HCT116 (cell line): ENCODE measurements around the gene TLR8. TPM values are rescaled to one million over a fixed set of nuclear protein-coding genes. Genes with fewer than 3 reads are reported as not detected.
A peak's percentile ranks its signal among the peaks of the same experiment; 100 is the strongest.

Experiments
- ATAC-seq: fragments of 200-7000 bp; cut with Tn5 transposase; 2 replicates; pipeline ENCODE4 v1.9.1; 2020; ENCODE audit warnings: mild to moderate bottlenecking, moderate library complexity
- BruUV-seq: library from RNA; stranded (reverse); fragments of 400-500 nt; replicated peaks from 2 replicates; lab custom pipeline; 2021; lab: Mats Ljungman, UMichigan
- CTCF ChIA-PET: fragments of 300-600 bp; sonication (Branson Sonifier 250); formaldehyde crosslinking; loops from one replicate; lab custom pipeline; 2021; ENCODE audit warnings: antibody characterized with exemption; lab: Charles Lee
- POLR2A ChIA-PET: fragments of 300-600, 350-600 bp; sonication (Branson Sonifier 250); formaldehyde crosslinking; loops from one replicate; lab custom pipeline; 2021; ENCODE audit warnings: antibody characterized with exemption; lab: Charles Lee
- RAD21 ChIA-PET, 2 experiments: fragments of 300-600 bp; sonication (Branson Sonifier 250); formaldehyde crosslinking; loops; one replicate each; lab custom pipeline; 2023; ENCODE audit warnings: low total read pairs in 2 of 2; ENCODE audit not compliant: uncharacterized antibody in 2 of 2, unreplicated experiment in 2 of 2, low non-redundant PET in 1 of 2; lab: Charles Lee
- DNase-seq: peaks from one replicate; pipeline ENCODE4 v3.0.0-alpha.2; 2010; ENCODE audit warnings: low read depth, low spot score
- H2AFZ ChIP-seq: fragments of 200-600 bp; shearing (Covaris generic), sonication (generic); 2 replicates; pipeline ENCODE4 v1.6.1; 2017; ENCODE audit warnings: low read depth, mixed run types, mixed read lengths, antibody characterized with exemption, low read length; ENCODE audit not compliant: poor library complexity, severe bottlenecking
- H3K27ac ChIP-seq: 2 replicates; pipeline ENCODE4 v1.5.1; 2012; ENCODE audit warnings: low read depth, low read length
- H3K27me3 ChIP-seq: fragments of 200-600 bp; sonication (generic); 2 replicates; pipeline ENCODE4 v1.6.1; 2016; ENCODE audit warnings: mixed run types, low read length, mixed read lengths; ENCODE audit not compliant: insufficient read depth
- H3K36me3 ChIP-seq, 2 experiments: fragments of 200-500 bp in 1 of 2; fragments of 200-600 bp in 1 of 2; sonication (Bioruptor generic) in 1 of 2; sonication (generic) in 1 of 2; 2 replicates each; pipeline versions ENCODE4 v1.5.1 to v1.6.1; 2014 to 2016; ENCODE audit warnings: low read length in 2 of 2, inconsistent platforms in 1 of 2, mixed read lengths in 1 of 2, mixed run types in 1 of 2; ENCODE audit not compliant: insufficient read depth in 2 of 2, control insufficient read depth in 1 of 2
- H3K4me1 ChIP-seq, 2 experiments: fragments of 200-600 bp in 1 of 2; sonication (generic) in 1 of 2; 2 replicates each; pipeline versions ENCODE4 v1.5.1 to v1.6.1; 2012 to 2017; ENCODE audit warnings: low read length in 2 of 2, inconsistent platforms in 1 of 2, mild to moderate bottlenecking in 1 of 2, mixed read lengths in 1 of 2, mixed run types in 1 of 2, moderate library complexity in 1 of 2; ENCODE audit not compliant: insufficient read depth in 2 of 2, control insufficient read depth in 1 of 2
- H3K4me2 ChIP-seq: fragments of 200-600 bp; sonication (generic); 2 replicates; pipeline ENCODE4 v1.6.1; 2017; ENCODE audit warnings: mixed run types, low read length, mixed read lengths
- H3K4me3 ChIP-seq, 2 experiments: fragments of 200-600 bp in 1 of 2; sonication (generic) in 1 of 2; replicated peaks in 1 of 2; 2 replicates each; pipeline ENCODE4 v1.5.1; 2011 to 2016; ENCODE audit warnings: low read length in 2 of 2, control low read depth in 1 of 2, low read depth in 1 of 2, mild to moderate bottlenecking in 1 of 2, mixed read lengths in 1 of 2, mixed run types in 1 of 2
- H3K79me2 ChIP-seq: fragments of 200-600 bp; sonication (generic); 2 replicates; pipeline ENCODE4 v1.6.1; 2017; ENCODE audit warnings: mild to moderate bottlenecking, mixed run types, low read length, moderate library complexity, mixed read lengths; ENCODE audit not compliant: insufficient read depth
- H3K9ac ChIP-seq: fragments of 200-600 bp; sonication (generic); 2 replicates; pipeline ENCODE4 v1.6.1; 2016; ENCODE audit warnings: low read length, mixed read lengths
- H3K9me2 ChIP-seq: fragments of 200-600 bp; sonication (generic), shearing (Covaris generic); 2 replicates; pipeline ENCODE4 v1.6.1; 2017; ENCODE audit warnings: mixed run types, mild to moderate bottlenecking, moderate library complexity; ENCODE audit not compliant: insufficient read depth
- H3K9me3 ChIP-seq, 2 experiments: fragments of 200-500 bp in 1 of 2; fragments of 200-600 bp in 1 of 2; sonication (Bioruptor generic) in 1 of 2; sonication (generic) in 1 of 2; 2 replicates each; pipeline ENCODE4 v1.6.1; 2014 to 2017; ENCODE audit warnings: low read length in 2 of 2, mixed read lengths in 2 of 2, inconsistent platforms in 1 of 2, low read depth in 1 of 2, mild to moderate bottlenecking in 1 of 2, mixed run types in 1 of 2, moderate library complexity in 1 of 2; ENCODE audit not compliant: control insufficient read depth in 1 of 2, insufficient read depth in 1 of 2
- H4K20me1 ChIP-seq: fragments of 200-600 bp; sonication (generic), shearing (Covaris generic); 2 replicates; pipeline ENCODE4 v1.6.1; 2017; ENCODE audit warnings: mixed run types, mild to moderate bottlenecking, moderate library complexity; ENCODE audit not compliant: insufficient read depth
- CBX3 ChIP-seq: IDR thresholded peaks from 2 replicates; pipeline ENCODE4 v1.6.1; 2012; ENCODE audit warnings: low read depth
- CEBPB ChIP-seq: IDR thresholded peaks from 2 replicates; pipeline ENCODE4 v1.6.1; 2012; ENCODE audit warnings: low read depth
- CTCF ChIP-seq, 3 experiments: fragments of 200-600 bp in 1 of 3; sonication (generic) in 1 of 3; IDR thresholded peaks in 2 of 3; conservative IDR thresholded peaks in 1 of 3; 2 replicates each; pipeline ENCODE4 v1.5.1; 2012 to 2017; ENCODE audit warnings: low read depth in 2 of 3, low read length in 2 of 3, antibody characterized with exemption in 1 of 3, borderline replicate concordance in 1 of 3, control low read depth in 1 of 3, mild to moderate bottlenecking in 1 of 3, mixed read lengths in 1 of 3, mixed run types in 1 of 3, moderate library complexity in 1 of 3; ENCODE audit not compliant: insufficient read depth in 1 of 3
- EGR1 ChIP-seq: IDR thresholded peaks from 2 replicates; pipeline ENCODE4 v1.6.1; 2012; ENCODE audit warnings: low read depth
- ELF1 ChIP-seq: IDR thresholded peaks from 2 replicates; pipeline ENCODE4 v1.6.1; 2012; ENCODE audit warnings: low read depth, borderline replicate concordance
- EZH2 ChIP-seq: fragments of 200-600 bp; sonication (generic); IDR thresholded peaks from 2 replicates; pipeline ENCODE4 v1.6.1; 2017; ENCODE audit warnings: antibody characterized with exemption, mixed run types
- FOSL1 ChIP-seq: IDR thresholded peaks from 2 replicates; pipeline ENCODE4 v1.6.1; 2012; ENCODE audit warnings: low read depth
- JUND ChIP-seq: IDR thresholded peaks from 2 replicates; pipeline ENCODE4 v1.6.1; 2012
- POLR2A ChIP-seq: IDR thresholded peaks from 2 replicates; pipeline ENCODE4 v1.7.0; 2011; ENCODE audit warnings: borderline replicate concordance; ENCODE audit not compliant: insufficient read depth, insufficient read length; ENCODE audit errors: extremely low read depth
- REST ChIP-seq: IDR thresholded peaks from 2 replicates; pipeline ENCODE4 v1.6.1; 2012; ENCODE audit warnings: low read depth
- SP1 ChIP-seq: IDR thresholded peaks from 2 replicates; pipeline ENCODE4 v1.6.1; 2012; ENCODE audit warnings: low read depth
- TCF7L2 ChIP-seq: IDR thresholded peaks from 2 replicates; pipeline ENCODE4 v1.7.0; 2011; ENCODE audit warnings: borderline replicate concordance, inconsistent platforms; ENCODE audit not compliant: insufficient read depth, insufficient read length; ENCODE audit errors: extremely low read depth
- YY1 ChIP-seq: IDR thresholded peaks from 2 replicates; pipeline ENCODE4 v1.6.1; 2011; ENCODE audit warnings: low read length, low read depth, moderate library complexity, mild to moderate bottlenecking; ENCODE audit not compliant: insufficient replicate concordance; ENCODE audit errors: extremely low read depth
- intact Hi-C: fragments of 100-400 bp; cut with micrococcal nuclease; formaldehyde crosslinking; loops from 2 replicates; pipeline ENCODE4 v1.10.0; 2022
- total RNA-seq: library from RNA; stranded (reverse); gene quantifications from one replicate; pipeline ENCODE4 v1.2.1, GENCODE V29; 2021; ENCODE audit not compliant: unreplicated experiment
- TF ChIP-seq, protein P1 (sequence below): IDR thresholded peaks from 2 replicates; pipeline ENCODE4 v1.6.1; 2012

Gene TLR8
- total RNA-seq, 1 experiment from 2014 or later, result not detected

DNA sequence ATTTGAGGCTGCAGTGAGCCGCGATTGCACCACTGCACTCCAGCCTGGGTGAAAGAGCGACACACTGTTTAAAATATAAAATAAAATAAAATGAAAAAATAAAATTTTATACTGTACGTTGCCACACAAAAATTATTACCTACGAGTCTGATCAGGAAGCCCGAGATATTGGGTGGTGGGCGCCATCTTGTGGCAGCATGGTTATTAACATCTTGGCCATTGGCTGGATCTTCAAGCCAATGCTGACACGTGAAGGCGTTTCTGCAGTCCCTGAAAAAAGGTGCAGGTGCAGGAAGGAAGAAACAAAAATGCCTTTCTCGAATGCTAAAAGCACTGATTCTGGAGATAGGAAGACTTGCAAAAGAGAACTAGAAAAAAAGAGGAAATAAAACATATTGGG lies 4.9 kb upstream of the TLR8 start (continued):
- TF ChIP-seq CTCF (IDR thresholded peaks at IDR 0.05 in 2 of 3, conservative IDR thresholded peaks at IDR 0.05 in 1 of 3; ENCODE audit: borderline replicate concordance in 1 of 3, insufficient read depth in 1 of 3, low read depth in 2 of 3, low read length in 2 of 3) (peak; percentile 39 to 49 (median 44); a peak in 4 of 6 replicates), FOSL1 (no peak), SP1 (no peak), TCF7L2 (no peak), CEBPB (no peak), REST (no peak), ELF1 (no peak), JUND (no peak)
- TF ChIP-seq, protein P1, sequence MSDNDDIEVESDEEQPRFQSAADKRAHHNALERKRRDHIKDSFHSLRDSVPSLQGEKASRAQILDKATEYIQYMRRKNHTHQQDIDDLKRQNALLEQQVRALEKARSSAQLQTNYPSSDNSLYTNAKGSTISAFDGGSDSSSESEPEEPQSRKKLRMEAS, result peak; percentile 56

DNA sequence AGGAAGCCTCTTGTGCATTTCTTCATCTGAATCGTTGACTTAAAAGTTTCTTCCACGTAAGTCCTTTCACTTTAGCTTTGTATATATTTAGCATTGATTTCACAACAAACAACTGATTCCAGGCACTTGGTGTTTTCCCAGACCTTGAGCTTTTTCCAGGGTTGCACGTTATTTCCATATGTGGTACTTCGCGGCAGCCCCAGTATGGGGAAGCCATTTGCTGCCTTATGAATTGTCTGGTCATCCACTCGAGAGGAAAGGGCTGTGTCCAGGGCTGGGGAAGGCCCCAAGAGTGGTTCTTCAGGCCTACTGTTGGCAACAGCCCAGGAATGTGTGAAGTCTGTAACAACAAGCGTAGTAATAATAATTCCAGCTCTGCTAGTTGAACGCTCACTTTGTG lies 2.8 kb upstream of the TLR8 start:
- no peak for ATAC-seq
- ChIA-PET CTCF (interaction anchor here (0.7 to 2.2 kb wide), 2 partner anchors 43 to 90 kb away, joined by 3 to 5 read pairs; no protein-coding TSS in a partner anchor), RAD21 (no interaction called here), POLR2A (no interaction called here)
- no peaks in the 10 kb centered on the region for H3K27me3 ChIP-seq
- BruUV-seq, result no TSS peak
- H3K27ac ChIP-seq, result no peak overlapping the region
- no peak for DNase-seq
- no peak overlapping the region for H2AFZ ChIP-seq
- H3K9ac ChIP-seq, result no peak overlapping the region
- no peak overlapping the region for H3K4me2 ChIP-seq
- H4K20me1 ChIP-seq, result no peaks in the 10 kb centered on the region
- H3K9me3 ChIP-seq, result no peaks in the 10 kb centered on the region
- no peaks in the 10 kb centered on the region for H3K9me2 ChIP-seq
- intact Hi-C loops, result loop anchor here (5.0 kb wide), 1 partner anchor 201 kb away; no protein-coding TSS in a partner anchor
- no peaks in the 10 kb centered on the region for H3K79me2 ChIP-seq
- H3K36me3 ChIP-seq, result no peaks in the 10 kb centered on the region
- H3K4me3 ChIP-seq, result no peak overlapping the region
- TF ChIP-seq TCF7L2, result no peak
- TF ChIP-seq EGR1, result no peak
- TF ChIP-seq EZH2, result no peak
- TF ChIP-seq, protein P1, result no peak
- TF ChIP-seq POLR2A, result no peak
- TF ChIP-seq CEBPB, result no peak
- no peak for TF ChIP-seq FOSL1
- no peak for TF ChIP-seq SP1
- no peak for TF ChIP-seq ELF1
- TF ChIP-seq CBX3, result no peak
- no peak for TF ChIP-seq YY1
- no peaks in the 10 kb centered on the region for H3K4me1 ChIP-seq
